K562 (cell line): Measurements from ENCODE around the gene MYH2. TPM values are rescaled to one million over a fixed set of nuclear protein-coding genes. Genes with fewer than 3 reads are reported as not detected.

Source experiments
- ATAC-seq: fragments of 200-7000 bp; cut with Tn5 transposase; 3 replicates; pipeline ENCODE4 v1.9.1; 2020; ENCODE audit warnings: moderate library complexity
- BruUV-seq: library from RNA; stranded (reverse); fragments of 400-500 nt; replicated peaks from 2 replicates; lab custom pipeline; 2021; lab: Mats Ljungman, UMichigan
- CTCF ChIA-PET: fragments of 300-600 bp; formaldehyde crosslinking; extraction: SDS; loops from one replicate; lab custom pipeline; 2021; ENCODE audit warnings: low intra/inter-chr PET ratio; lab: Yijun Ruan, JAX
- POLR2A ChIA-PET: fragments of 300-600, 350-650 bp; sonication (Branson Sonifier 250); formaldehyde crosslinking; extraction: SDS; loops from one replicate; lab custom pipeline; 2021; ENCODE audit warnings: antibody characterized with exemption, inconsistent platforms; lab: Yijun Ruan, JAX
- DNase-seq, 4 experiments: peaks; one replicate each; pipeline versions ENCODE4 v3.0.0 to v3.0.0-alpha.2; 2011 to 2018; ENCODE audit warnings: low spot score in 3 of 4, mixed read lengths in 3 of 4; ENCODE audit errors: extremely low read depth in 1 of 4
- FAIRE-seq: peaks from 2 replicates; lab custom pipeline; 2011; peaks lifted over from hg19 to GRCh38; lab: Jason Lieb, UNC
- H2AFZ ChIP-seq: 2 replicates; pipeline ENCODE4 v1.6.0; 2011; ENCODE audit warnings: low read depth, low read length, control low read depth, inconsistent platforms
- H3K27ac ChIP-seq: fragments of 200-600 bp; 3 replicates; pipeline ENCODE4 v1.8.0; 2011; ENCODE audit warnings: low read depth, mild to moderate bottlenecking, control low read depth, inconsistent platforms, low read length, moderate library complexity, mixed read lengths; ENCODE audit errors: extremely low read depth
- H3K27me3 ChIP-seq, 2 experiments: fragments of 300-600 bp in 1 of 2; 2 replicates in 1 of 2; 3 replicates in 1 of 2; pipeline versions ENCODE4 v1.6.0 to v1.8.0; 2011; ENCODE audit warnings: inconsistent platforms in 2 of 2, low read length in 2 of 2, mild to moderate bottlenecking in 1 of 2, mixed read lengths in 1 of 2, moderate library complexity in 1 of 2; ENCODE audit not compliant: control insufficient read depth in 2 of 2, insufficient read depth in 2 of 2
- H3K36me3 ChIP-seq: fragments of 300-600 bp; 3 replicates; pipeline ENCODE4 v1.8.0; 2011; ENCODE audit warnings: mild to moderate bottlenecking, low read length, inconsistent platforms; ENCODE audit not compliant: control insufficient read depth, insufficient read depth
- H3K4me1 ChIP-seq, 2 experiments: fragments of 200-600 bp in 1 of 2; replicated peaks in 1 of 2; 2 replicates in 1 of 2; 3 replicates in 1 of 2; pipeline versions ENCODE4 v1.5.1 to v1.8.0; 2011; ENCODE audit warnings: inconsistent platforms in 2 of 2, low read length in 2 of 2, mild to moderate bottlenecking in 1 of 2, mixed read lengths in 1 of 2, moderate library complexity in 1 of 2; ENCODE audit not compliant: control insufficient read depth in 2 of 2, insufficient read depth in 2 of 2
- H3K4me2 ChIP-seq: 2 replicates; pipeline ENCODE4 v1.6.1; 2011; ENCODE audit warnings: low read length, control low read depth, inconsistent platforms, mixed read lengths; ENCODE audit not compliant: insufficient read depth
- H3K4me3 ChIP-seq: fragments of 200-600 bp; sonication (generic), shearing (Covaris generic); 2 replicates; pipeline ENCODE4 v1.5.1; 2016; ENCODE audit warnings: control low read depth, inconsistent platforms
- H3K79me2 ChIP-seq: fragments of 200-600 bp; 3 replicates; pipeline ENCODE4 v1.8.0; 2011; ENCODE audit warnings: low read length, inconsistent platforms; ENCODE audit not compliant: control insufficient read depth, insufficient read depth
- H3K9ac ChIP-seq, 2 experiments: 2 replicates each; pipeline versions ENCODE4 v1.6.0 to v1.6.1; 2011; ENCODE audit warnings: low read depth in 2 of 2, low read length in 2 of 2, control low read depth in 1 of 2, inconsistent platforms in 1 of 2, mild to moderate bottlenecking in 1 of 2, mixed read lengths in 1 of 2; ENCODE audit not compliant: insufficient read depth in 1 of 2
- H3K9me1 ChIP-seq: one replicate; pipeline ENCODE4 v1.6.0; 2011; ENCODE audit warnings: inconsistent platforms, mild to moderate bottlenecking, low read length, moderate library complexity; ENCODE audit not compliant: control insufficient read depth, insufficient read depth
- H3K9me3 ChIP-seq: replicated peaks from 2 replicates; pipeline ENCODE4 v1.5.1; 2011; ENCODE audit warnings: low read depth, low read length, inconsistent platforms; ENCODE audit not compliant: control insufficient read depth, insufficient read depth
- H4K20me1 ChIP-seq: replicated peaks from 2 replicates; pipeline ENCODE4 v1.6.1; 2011; ENCODE audit warnings: low read length, inconsistent platforms, mixed read lengths; ENCODE audit not compliant: control insufficient read depth, insufficient read depth
- ATF3 ChIP-seq, 2 experiments: fragments of 450-650 bp in 1 of 2; sonication (generic) in 1 of 2; formaldehyde crosslinking in 1 of 2; IDR thresholded peaks in 1 of 2; conservative IDR thresholded peaks in 1 of 2; 2 replicates each; pipeline versions ENCODE4 v1.6.1 to v1.8.1; 2016 to 2023; ENCODE audit warnings: mild to moderate bottlenecking in 2 of 2, moderate library complexity in 2 of 2, inconsistent platforms in 1 of 2, missing genetic modification reagents in 1 of 2
- CBX2 ChIP-seq: fragments of 200-600 bp; sonication (generic); IDR thresholded peaks from one replicate; pipeline ENCODE4 v1.6.1; 2012; ENCODE audit warnings: mild to moderate bottlenecking, low read length, inconsistent platforms; ENCODE audit not compliant: insufficient read depth, poor library complexity, severe bottlenecking
- CHD4 ChIP-seq: fragments of 200-600 bp; sonication (generic); IDR thresholded peaks from 3 replicates; pipeline ENCODE4 v1.6.1; 2012; ENCODE audit warnings: low read depth, mild to moderate bottlenecking, mixed read lengths, low read length, inconsistent platforms; ENCODE audit not compliant: insufficient read depth, insufficient replicate concordance, poor library complexity, severe bottlenecking
- E2F5 ChIP-seq: sonication (generic); formaldehyde crosslinking; IDR thresholded peaks from 2 replicates; pipeline ENCODE4 v1.8.0; 2022; ENCODE audit warnings: mild to moderate bottlenecking, missing genetic modification reagents
- FOSL1 ChIP-seq: fragments of 200-800 bp; sonication (Bioruptor generic); conservative IDR thresholded peaks from 2 replicates; pipeline ENCODE4 v1.6.1; 2016; ENCODE audit warnings: missing genetic modification characterization, missing compliant biosample characterization
- HNRNPK ChIP-seq: fragments of 200-400 bp; formaldehyde crosslinking; IDR thresholded peaks from one replicate; pipeline ENCODE4 v1.6.1; 2018; ENCODE audit warnings: mild to moderate bottlenecking, low read depth, low read length; ENCODE audit not compliant: poor library complexity, severe bottlenecking
- JUND ChIP-seq, 2 experiments: IDR thresholded peaks; 2 replicates in 1 of 2; 3 replicates in 1 of 2; pipeline ENCODE4 v1.6.1; 2011; ENCODE audit warnings: borderline replicate concordance in 2 of 2, low read depth in 2 of 2, low read length in 2 of 2, improper control_type of control experiment in 1 of 2, missing biosample characterization in 1 of 2, missing genetic modification characterization in 1 of 2, missing genetic modification reagents in 1 of 2
- MEIS2 ChIP-seq: fragments of 450-650 bp; IDR thresholded peaks from 2 replicates; pipeline ENCODE4 v1.6.1; 2014; ENCODE audit warnings: mild to moderate bottlenecking; ENCODE audit not compliant: partially characterized antibody
- NR3C1 ChIP-seq: sonication (generic); formaldehyde crosslinking; IDR thresholded peaks from 2 replicates; pipeline ENCODE4 v1.8.1; 2022; ENCODE audit warnings: missing genetic modification reagents
- POLR3G ChIP-seq: IDR thresholded peaks from 2 replicates; pipeline ENCODE4 v1.6.1; 2011; ENCODE audit not compliant: insufficient read length, insufficient replicate concordance; ENCODE audit errors: extremely low read depth
- RBM25 ChIP-seq: fragments of 200-400 bp; formaldehyde crosslinking; IDR thresholded peaks from 2 replicates; pipeline ENCODE4 v1.6.1; 2018; ENCODE audit warnings: low read length, low read depth, moderate library complexity; ENCODE audit not compliant: severe bottlenecking
- SRSF3 ChIP-seq: fragments of 200-400 bp; formaldehyde crosslinking; IDR thresholded peaks from 2 replicates; pipeline ENCODE4 v1.6.1; 2016; ENCODE audit warnings: mild to moderate bottlenecking, low read length, moderate library complexity; ENCODE audit not compliant: insufficient read depth
- TEAD2 ChIP-seq: fragments of 450-650 bp; IDR thresholded peaks from 2 replicates; pipeline ENCODE4 v1.6.1; 2016; ENCODE audit warnings: missing genetic modification characterization, control low read depth, missing compliant biosample characterization
- ZNF174 ChIP-seq: fragments of 250-450 bp; sonication (Bioruptor Pico); IDR thresholded peaks from 2 replicates; pipeline ENCODE4 v1.4.0; 2020; ENCODE audit warnings: mild to moderate bottlenecking
- ZNF232 ChIP-seq: sonication (generic); formaldehyde crosslinking; IDR thresholded peaks from 2 replicates; pipeline ENCODE4 v1.8.0; 2022; ENCODE audit warnings: mild to moderate bottlenecking, missing genetic modification reagents
- WGBS: fragments of 100-300 bp; shearing (Covaris generic); methylation state at CpG from one replicate; pipeline ENCODE4 v1.1.6; 2016; ENCODE audit warnings: low coverage, mixed read lengths; ENCODE audit not compliant: insufficient coverage; ENCODE audit errors: missing lambda C conversion rate; 5-methylcytosine and 5-hydroxymethylcytosine counted together
- in situ Hi-C: fragments of 300-500 bp; cut with MboI; formaldehyde crosslinking; loops from 4 replicates; pipeline ENCODE4 v1.15.0; 2018; ENCODE audit warnings: inconsistent platforms, mixed read lengths
- intact Hi-C: fragments of 100-400 bp; cut with micrococcal nuclease; formaldehyde crosslinking; loops from 2 replicates; pipeline ENCODE4 v1.14.2; 2022
- polyA plus RNA-seq, 8 experiments: library from polyadenylated mRNA; depleted of rRNA in 4 of 8; stranded (reverse) in 5 of 8; unstranded in 3 of 8; fragments of >200 nt; fragmentation: Nextera tagmentation in 2 of 8; fragmentation: Illumina TruSeq in 1 of 8; extraction: Ambion mirVana in 2 of 8; extraction: Trizol in 1 of 8; gene quantifications; 2 replicates each; pipeline versions ENCODE4 v1.2.1 to v1.2.3, GENCODE V29; 2011 to 2014; ENCODE audit warnings: inconsistent platforms in 1 of 8, missing spikeins in 1 of 8
- total RNA-seq, 7 experiments: library from RNA; depleted of rRNA in 6 of 7; stranded (reverse); fragments of >200 nt in 6 of 7; fragmentation: Illumina TruSeq in 2 of 7; extraction: Trizol in 2 of 7; gene quantifications; 2 replicates each; pipeline versions ENCODE4 v1.2.1 to v1.2.3, GENCODE V29; 2011 to 2021; ENCODE audit warnings: low replicate concordance in 1 of 7
- TF ChIP-seq, protein P1 (sequence below): fragments of 450-650 bp; IDR thresholded peaks from 2 replicates; pipeline ENCODE4 v1.6.1; 2016

Gene MYH2
- total and polyA plus RNA-seq, 9 of the 15 experiments (the other 6 are each of a cell fraction or from before 2014, with no cell fraction given), result not detected

- TF ChIP-seq E2F5 (CRISPR knock-in tag) (no peak), HNRNPK (no peak), TEAD2 (tag) (no peak), NR3C1 (no peak)
These were observed 556 bp upstream of the MYH2 start (continued) for GRCh38 chr17:10550014-10550413.

- no peak for FAIRE-seq
- peaks cover 0 to 4% of the 10 kb centered on the region in 2 experiments; a peak in 2 of 5 replicates for H3K27me3 ChIP-seq
- H3K4me1 ChIP-seq, result no peaks in the 10 kb centered on the region
- in situ Hi-C loops, result no loop called here
- ATAC-seq, result no peak
- H3K4me2 ChIP-seq, result no peak overlapping the region; the same call in 1 of the 2 replicates
- WGBS, result 8% methylated on average over 5 of the region's 6 CpGs
- intact Hi-C loops, result no loop called here
- ChIA-PET CTCF (no interaction called here), POLR2A (no interaction called here)
- H3K79me2 ChIP-seq, result no peaks in the 10 kb centered on the region
- no peak overlapping the region for H3K9ac ChIP-seq
- no peak overlapping the region for H3K4me3 ChIP-seq
- no peak overlapping the region for H2AFZ ChIP-seq
- TF ChIP-seq FOSL1 (tag), result peak; percentile 76
- TF ChIP-seq CBX2, result no peak
- no peak for TF ChIP-seq POLR3G
- peak; percentile 40; the same call in 1 of the 2 replicates for TF ChIP-seq JUND (IDR thresholded peaks at IDR 0.05; ENCODE audit: borderline replicate concordance, low read depth, low read length)
- TF ChIP-seq JUND (tag; IDR thresholded peaks at IDR 0.05; ENCODE audit: borderline replicate concordance, low read depth, low read length), result peak; percentile 76; the same call in 1 of the 3 replicates
- TF ChIP-seq MEIS2, result peak; percentile 54
- no peak for TF ChIP-seq SRSF3
- TF ChIP-seq RBM25, result no peak
- peak; percentile 76 for TF ChIP-seq ATF3 (IDR thresholded peaks at IDR 0.05)
- no peak for TF ChIP-seq ATF3 (CRISPR knock-in tag; conservative IDR thresholded peaks at IDR 0.05)
- TF ChIP-seq CHD4, result no peak
- TF ChIP-seq, protein P1, sequence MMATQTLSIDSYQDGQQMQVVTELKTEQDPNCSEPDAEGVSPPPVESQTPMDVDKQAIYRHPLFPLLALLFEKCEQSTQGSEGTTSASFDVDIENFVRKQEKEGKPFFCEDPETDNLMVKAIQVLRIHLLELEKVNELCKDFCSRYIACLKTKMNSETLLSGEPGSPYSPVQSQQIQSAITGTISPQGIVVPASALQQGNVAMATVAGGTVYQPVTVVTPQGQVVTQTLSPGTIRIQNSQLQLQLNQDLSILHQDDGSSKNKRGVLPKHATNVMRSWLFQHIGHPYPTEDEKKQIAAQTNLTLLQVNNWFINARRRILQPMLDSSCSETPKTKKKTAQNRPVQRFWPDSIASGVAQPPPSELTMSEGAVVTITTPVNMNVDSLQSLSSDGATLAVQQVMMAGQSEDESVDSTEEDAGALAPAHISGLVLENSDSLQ, result peak; percentile 73
- no peak for TF ChIP-seq ZNF174 (CRISPR knock-in tag)
- no peak for TF ChIP-seq ZNF232 (CRISPR knock-in tag)
- no peaks in the 10 kb centered on the region for H3K9me1 ChIP-seq
- no peaks in the 10 kb centered on the region for H4K20me1 ChIP-seq
- H3K27ac ChIP-seq, result no peak overlapping the region
- H3K36me3 ChIP-seq, result no peaks in the 10 kb centered on the region
- no TSS peak for BruUV-seq
- peak in 1 of 4 experiments; percentile 4 for DNase-seq
- no peaks in the 10 kb centered on the region for H3K9me3 ChIP-seq
These were observed 2.1 kb downstream of the MYH2 start for GRCh38 chr17:10547351-10547750.
